ENCODE results near the gene PKP1. TPM values are rescaled to one million over a fixed set of nuclear protein-coding genes. Genes with fewer than 3 reads are reported as not detected.

The PKP1 gene
- total RNA-seq, 1 donor from 2014 or later = not detected

- H3K4me1 Mint-ChIP-seq (ENCODE audit: low read depth, unreplicated experiment) = no peaks in the 10 kb centered on the region
- no peak overlapping the region for H3K4me3 Mint-ChIP-seq (ENCODE audit: unreplicated experiment)
- no peak overlapping the region for H3K27ac Mint-ChIP-seq (ENCODE audit: unreplicated experiment)
- no peak for DNase-seq
- H3K9me3 Mint-ChIP-seq (ENCODE audit: unreplicated experiment) = no peaks in the 10 kb centered on the region
- H3K36me3 Mint-ChIP-seq (ENCODE audit: unreplicated experiment) = peaks cover 8% of the 10 kb centered on the region
- TF ChIP-seq CTCF (IDR thresholded peaks at IDR 0.05; ENCODE audit: partially characterized antibody, unreplicated experiment) = no peak
- peaks cover 2% of the 10 kb centered on the region for H3K27me3 Mint-ChIP-seq (ENCODE audit: unreplicated experiment)
Observed at GRCh38 chr1:201341377-201341776, 58.1 kb downstream of the PKP1 start.

- Mint-ChIP-seq H3K4me1 (ENCODE audit: low read depth, unreplicated experiment) (peaks cover 13% of the 10 kb centered on the region), H3K36me3 (ENCODE audit: unreplicated experiment) (no peaks in the 10 kb centered on the region), H3K27me3 (ENCODE audit: unreplicated experiment) (peaks cover 2% of the 10 kb centered on the region), H3K9me3 (ENCODE audit: unreplicated experiment) (peaks cover 1% of the 10 kb centered on the region), H3K4me3 (ENCODE audit: unreplicated experiment) (no peak overlapping the region), H3K27ac (ENCODE audit: unreplicated experiment) (no peak overlapping the region)
- DNase-seq = peak; percentile 8
- TF ChIP-seq CTCF (IDR thresholded peaks at IDR 0.05; ENCODE audit: partially characterized antibody, unreplicated experiment) = no peak
Observed at GRCh38 chr1:201344206-201345080, 61.1 kb downstream of the PKP1 start.

GRCh38 chr1:201345081-201345355, 61.7 kb downstream of the PKP1 start:
- H3K27ac Mint-ChIP-seq (ENCODE audit: unreplicated experiment) = no peak overlapping the region
- H3K36me3 Mint-ChIP-seq (ENCODE audit: unreplicated experiment) = no peaks in the 10 kb centered on the region
- peaks cover 4% of the 10 kb centered on the region for H3K27me3 Mint-ChIP-seq (ENCODE audit: unreplicated experiment)
- DNase-seq = no peak
- TF ChIP-seq CTCF (IDR thresholded peaks at IDR 0.05; ENCODE audit: partially characterized antibody, unreplicated experiment) = no peak
- H3K9me3 Mint-ChIP-seq (ENCODE audit: unreplicated experiment) = peaks cover 1% of the 10 kb centered on the region
- peaks cover 13% of the 10 kb centered on the region for H3K4me1 Mint-ChIP-seq (ENCODE audit: low read depth, unreplicated experiment)
- H3K4me3 Mint-ChIP-seq (ENCODE audit: unreplicated experiment) = no peak overlapping the region

GRCh38 chr1:201346337-201346939, 63.1 kb downstream of the PKP1 start:
- Mint-ChIP-seq H3K27me3 (ENCODE audit: unreplicated experiment) (peaks cover 6% of the 10 kb centered on the region), H3K4me1 (ENCODE audit: low read depth, unreplicated experiment) (peaks cover 16% of the 10 kb centered on the region), H3K27ac (ENCODE audit: unreplicated experiment) (no peak overlapping the region), H3K36me3 (ENCODE audit: unreplicated experiment) (no peaks in the 10 kb centered on the region), H3K4me3 (ENCODE audit: unreplicated experiment) (no peak overlapping the region), H3K9me3 (ENCODE audit: unreplicated experiment) (peaks cover 1% of the 10 kb centered on the region)
- peak; percentile 75 for TF ChIP-seq CTCF (IDR thresholded peaks at IDR 0.05; ENCODE audit: partially characterized antibody, unreplicated experiment)
- DNase-seq = peak; percentile 38

- H3K36me3 Mint-ChIP-seq (ENCODE audit: unreplicated experiment) = no peaks in the 10 kb centered on the region
- DNase-seq = no peak
- TF ChIP-seq CTCF (IDR thresholded peaks at IDR 0.05; ENCODE audit: partially characterized antibody, unreplicated experiment) = no peak
- H3K4me3 Mint-ChIP-seq (ENCODE audit: unreplicated experiment) = no peak overlapping the region
- peaks cover 6% of the 10 kb centered on the region for H3K27me3 Mint-ChIP-seq (ENCODE audit: unreplicated experiment)
- H3K27ac Mint-ChIP-seq (ENCODE audit: unreplicated experiment) = no peak overlapping the region
- H3K9me3 Mint-ChIP-seq (ENCODE audit: unreplicated experiment) = peaks cover 1% of the 10 kb centered on the region
- H3K4me1 Mint-ChIP-seq (ENCODE audit: low read depth, unreplicated experiment) = peaks cover 16% of the 10 kb centered on the region
Observed at GRCh38 chr1:201346987-201347386, 63.7 kb downstream of the PKP1 start.

All from glutamatergic neuron (in vitro differentiated cells).